Measurements from ENCODE around the gene PTPRN2. TPM values are rescaled to one million over a fixed set of nuclear protein-coding genes. Genes with fewer than 3 reads are reported as not detected.

Gene PTPRN2
- total RNA-seq, 4 donors from 2014 or later: 6.6 to 10.7 (median 8.2) TPM

DNA sequence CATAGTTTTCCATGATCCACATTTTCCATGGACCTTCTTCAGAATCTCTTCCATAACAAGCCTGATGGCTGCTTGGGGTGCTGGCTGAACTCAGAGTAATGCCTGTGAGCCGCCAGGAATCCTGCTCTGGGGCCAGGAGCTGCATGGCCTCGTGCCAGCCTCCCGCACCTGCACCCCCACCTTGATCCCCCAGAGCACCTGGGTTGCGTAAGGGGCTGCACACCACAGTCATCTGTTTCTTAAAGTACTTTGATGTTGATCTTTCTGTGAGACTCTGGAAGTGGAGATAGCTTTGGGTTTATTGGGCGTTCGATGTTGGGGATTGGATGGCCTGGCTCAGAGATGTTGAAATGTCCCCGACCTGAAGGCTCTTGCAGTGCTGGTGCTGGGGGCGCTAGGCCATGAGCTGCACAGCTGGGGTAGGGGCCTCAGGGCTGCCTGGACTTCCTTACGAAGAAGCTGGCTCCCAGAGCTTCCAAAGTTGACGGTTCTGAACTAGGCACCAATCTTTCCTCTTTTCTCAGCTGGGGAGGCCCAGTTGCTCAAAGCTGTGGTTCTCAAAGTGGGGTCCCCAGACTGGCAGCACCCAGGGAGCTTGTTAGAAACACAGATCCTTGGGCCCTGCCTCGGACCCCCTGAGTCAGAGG is 716.9 kb downstream of the PTPRN2 start:
- no peak for DNase-seq (ENCODE audit: low spot score in 2 of 2)
- Histone ChIP-seq H3K27me3 (no peaks in the 10 kb centered on the region), H3K4me1 (peaks cover 0 to 9% (median 0%) of the 10 kb centered on the region in 4 donors), H3K9me3 (peaks cover 0 to 26% (median 0%) of the 10 kb centered on the region in 4 donors), H3K4me3 (no peak overlapping the region), H3K36me3 (no peaks in the 10 kb centered on the region), H3K27ac (no peak overlapping the region)
- 78 to 85% methylated on average over 11 of the region's 11 CpGs for WGBS, 2 donors
- TF ChIP-seq POLR2A (IDR thresholded peaks at IDR 0.05): no peak
- TF ChIP-seq, protein P1, sequence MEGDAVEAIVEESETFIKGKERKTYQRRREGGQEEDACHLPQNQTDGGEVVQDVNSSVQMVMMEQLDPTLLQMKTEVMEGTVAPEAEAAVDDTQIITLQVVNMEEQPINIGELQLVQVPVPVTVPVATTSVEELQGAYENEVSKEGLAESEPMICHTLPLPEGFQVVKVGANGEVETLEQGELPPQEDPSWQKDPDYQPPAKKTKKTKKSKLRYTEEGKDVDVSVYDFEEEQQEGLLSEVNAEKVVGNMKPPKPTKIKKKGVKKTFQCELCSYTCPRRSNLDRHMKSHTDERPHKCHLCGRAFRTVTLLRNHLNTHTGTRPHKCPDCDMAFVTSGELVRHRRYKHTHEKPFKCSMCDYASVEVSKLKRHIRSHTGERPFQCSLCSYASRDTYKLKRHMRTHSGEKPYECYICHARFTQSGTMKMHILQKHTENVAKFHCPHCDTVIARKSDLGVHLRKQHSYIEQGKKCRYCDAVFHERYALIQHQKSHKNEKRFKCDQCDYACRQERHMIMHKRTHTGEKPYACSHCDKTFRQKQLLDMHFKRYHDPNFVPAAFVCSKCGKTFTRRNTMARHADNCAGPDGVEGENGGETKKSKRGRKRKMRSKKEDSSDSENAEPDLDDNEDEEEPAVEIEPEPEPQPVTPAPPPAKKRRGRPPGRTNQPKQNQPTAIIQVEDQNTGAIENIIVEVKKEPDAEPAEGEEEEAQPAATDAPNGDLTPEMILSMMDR (IDR thresholded peaks at IDR 0.05): no peak
- TF ChIP-seq EP300 (IDR thresholded peaks at IDR 0.05): no peak

DNA sequence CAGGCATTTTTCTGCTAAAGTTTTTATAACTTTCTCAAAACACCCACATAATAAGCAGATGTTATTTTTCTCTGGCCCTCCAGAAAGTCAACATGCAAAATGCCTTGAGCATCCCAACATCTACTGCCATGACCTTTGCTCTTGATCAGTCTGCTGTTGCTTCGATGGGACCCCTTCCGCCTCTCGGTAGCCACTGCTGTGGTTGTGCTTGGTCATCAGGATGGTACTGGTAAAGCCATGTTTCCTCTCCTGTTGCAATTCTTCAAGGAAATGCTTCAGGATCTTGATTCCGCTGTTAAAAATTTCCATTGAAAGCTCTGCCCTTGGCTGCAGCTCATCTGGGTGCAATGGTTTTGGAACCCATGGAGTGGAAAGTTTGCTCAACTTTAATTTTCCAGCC is 717.8 kb downstream of the PTPRN2 start:
- Histone ChIP-seq H3K27ac (no peak overlapping the region), H3K9me3 (peaks cover 0 to 29% (median 0%) of the 10 kb centered on the region in 4 donors), H3K36me3 (no peaks in the 10 kb centered on the region), H3K27me3 (no peaks in the 10 kb centered on the region), H3K4me1 (no peaks in the 10 kb centered on the region), H3K4me3 (no peak overlapping the region)
- TF ChIP-seq, protein P1 (IDR thresholded peaks at IDR 0.05): no peak
- TF ChIP-seq EP300 (IDR thresholded peaks at IDR 0.05) (no peak), POLR2A (IDR thresholded peaks at IDR 0.05) (no peak)
- 84 to 88% methylated on average over 4 of the region's 4 CpGs for WGBS, 2 donors
- DNase-seq (ENCODE audit: low spot score in 2 of 2): no peak

DNA sequence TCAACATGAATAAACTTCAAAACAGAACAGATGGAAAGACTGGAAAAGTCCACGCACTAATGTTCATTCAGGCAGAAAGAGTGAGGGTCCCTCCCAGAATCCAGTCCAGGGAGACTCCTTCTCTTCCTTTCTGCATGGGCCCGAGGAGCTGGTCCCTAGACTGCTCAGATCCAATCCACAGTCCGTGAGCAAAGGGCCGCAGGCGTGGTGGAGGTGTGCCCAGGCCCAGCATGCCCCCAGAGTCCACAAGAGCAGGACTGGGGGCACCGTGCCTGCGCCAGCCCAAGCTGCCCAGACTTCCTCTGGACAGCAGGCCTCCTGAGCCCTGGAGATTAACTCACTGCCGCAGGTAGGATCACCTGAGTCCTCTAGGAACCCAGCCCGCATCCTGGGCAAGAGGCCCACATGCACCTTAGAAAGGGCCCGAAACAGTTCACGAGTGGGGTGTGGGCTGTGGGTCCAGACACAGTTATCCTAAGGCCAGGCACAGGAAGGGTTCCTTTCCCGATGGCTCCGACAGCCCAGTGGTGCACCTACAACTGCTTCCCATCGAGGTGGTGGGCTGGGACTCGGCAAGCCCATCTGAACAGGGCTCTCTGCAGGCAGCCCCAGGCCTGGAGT is 719.8 kb downstream of the PTPRN2 start:
- Histone ChIP-seq H3K27ac (no peak overlapping the region), H3K9me3 (peaks cover 0 to 35% (median 0%) of the 10 kb centered on the region in 4 donors), H3K4me1 (no peaks in the 10 kb centered on the region), H3K27me3 (no peaks in the 10 kb centered on the region), H3K4me3 (no peak overlapping the region), H3K36me3 (no peaks in the 10 kb centered on the region)
- TF ChIP-seq EP300 (IDR thresholded peaks at IDR 0.05): no peak
- TF ChIP-seq POLR2A (IDR thresholded peaks at IDR 0.05): no peak
- TF ChIP-seq, protein P1 (IDR thresholded peaks at IDR 0.05): no peak
- no peak for DNase-seq (ENCODE audit: low spot score in 2 of 2)
- WGBS, 2 donors: 93 to 96% methylated on average over 9 to 10 of the region's 15 CpGs

DNA sequence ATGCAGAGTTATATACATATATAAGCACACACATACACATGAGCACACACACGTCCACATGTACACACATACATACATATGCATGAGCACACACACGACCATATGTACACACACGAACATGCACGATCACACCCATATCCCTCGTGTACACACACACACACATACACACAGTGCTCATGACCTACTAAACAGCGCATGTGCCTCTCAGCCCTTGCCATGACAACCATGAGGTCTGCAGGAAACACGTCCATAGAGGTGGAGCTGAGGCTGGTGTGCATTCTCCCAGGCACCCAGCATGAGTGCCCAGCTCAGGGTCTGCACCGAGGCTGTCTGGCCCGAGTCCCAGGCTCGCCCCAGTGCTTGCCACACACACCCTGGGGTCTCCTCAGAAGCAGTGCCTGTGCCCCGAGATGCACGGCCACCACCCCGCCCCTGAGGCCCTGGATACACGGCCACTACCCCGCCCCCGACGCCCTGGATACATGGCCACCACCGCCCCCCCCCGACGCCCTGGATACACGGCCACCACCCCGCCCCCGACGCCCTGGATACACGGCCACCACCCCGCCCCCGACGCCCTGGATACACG is 721.2 kb downstream of the PTPRN2 start:
- TF ChIP-seq, protein P1 (IDR thresholded peaks at IDR 0.05): no peak
- TF ChIP-seq POLR2A (IDR thresholded peaks at IDR 0.05) (no peak), EP300 (IDR thresholded peaks at IDR 0.05) (no peak)
- no peak for DNase-seq (ENCODE audit: low spot score in 2 of 2)
- Histone ChIP-seq H3K4me1 (no peaks in the 10 kb centered on the region), H3K27ac (no peak overlapping the region), H3K4me3 (no peak overlapping the region), H3K27me3 (no peaks in the 10 kb centered on the region), H3K36me3 (no peaks in the 10 kb centered on the region), H3K9me3 (peaks cover 0 to 35% (median 0%) of the 10 kb centered on the region in 4 donors)
- 83 to 86% methylated on average over 11 to 14 of the region's 29 CpGs for WGBS, 2 donors
